ENCODE measurements around the gene KCNAB1.
"Not testable (repeated sequence)": the region's sequence is repeated elsewhere in the genome, so short reads cannot be mapped to it uniquely, and the experiment has no call there.

KCNAB1 gene

DNA sequence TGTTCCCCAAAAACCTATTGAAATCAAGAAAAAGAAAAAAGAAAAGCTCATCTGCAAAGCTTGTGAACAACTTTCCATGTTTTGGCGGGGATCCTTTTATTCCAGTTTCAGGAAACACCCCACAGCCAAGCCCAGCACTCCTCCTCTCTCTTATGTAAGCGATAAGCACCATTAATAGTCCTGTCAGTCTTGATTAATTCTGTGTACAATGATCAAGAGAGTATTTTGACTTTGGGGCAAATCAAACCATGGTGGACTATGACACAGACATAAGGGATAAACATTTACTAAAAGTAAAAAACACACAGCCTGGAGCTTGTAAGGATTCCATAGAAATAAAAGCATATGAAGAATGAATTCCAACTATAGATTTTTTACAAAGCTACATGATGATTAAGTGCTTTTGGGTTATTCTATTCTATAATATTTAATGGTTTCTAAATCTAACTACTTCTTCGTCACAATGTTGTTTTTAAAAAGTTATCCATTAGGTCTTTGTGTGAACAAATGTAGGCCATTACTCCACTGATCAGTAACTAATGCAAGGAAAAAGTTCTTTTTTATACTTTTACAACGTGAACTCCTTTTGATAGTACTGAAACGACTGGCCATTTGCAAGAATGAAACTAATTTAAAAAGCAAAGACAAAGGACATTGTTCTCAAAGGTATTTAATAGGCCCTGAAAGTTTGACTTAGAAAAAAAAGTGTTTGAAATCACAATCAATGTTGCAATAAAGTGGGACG is 106.5 kb downstream of the KCNAB1 start:
- no peak for DNase-seq

DNA sequence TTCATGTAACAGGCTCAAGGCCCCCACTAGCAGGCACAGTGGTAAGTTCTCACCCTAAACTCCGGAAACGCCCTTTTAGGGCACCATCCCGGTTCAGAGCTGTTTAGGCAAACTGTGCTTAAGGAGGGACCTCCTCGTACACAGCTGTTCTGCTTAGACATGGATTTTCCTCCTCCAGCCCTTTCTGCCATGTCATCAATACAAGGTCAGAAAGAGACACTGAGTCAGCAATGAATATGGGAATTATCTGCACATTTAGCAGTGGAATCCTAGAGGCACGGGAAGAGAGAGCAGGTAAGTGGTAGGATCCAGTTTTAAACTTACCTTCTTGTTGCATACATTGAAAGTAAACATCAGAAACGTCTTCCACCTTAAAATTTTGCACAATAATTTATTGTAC is 107.3 kb downstream of the KCNAB1 start:
- no peak for DNase-seq

DNA sequence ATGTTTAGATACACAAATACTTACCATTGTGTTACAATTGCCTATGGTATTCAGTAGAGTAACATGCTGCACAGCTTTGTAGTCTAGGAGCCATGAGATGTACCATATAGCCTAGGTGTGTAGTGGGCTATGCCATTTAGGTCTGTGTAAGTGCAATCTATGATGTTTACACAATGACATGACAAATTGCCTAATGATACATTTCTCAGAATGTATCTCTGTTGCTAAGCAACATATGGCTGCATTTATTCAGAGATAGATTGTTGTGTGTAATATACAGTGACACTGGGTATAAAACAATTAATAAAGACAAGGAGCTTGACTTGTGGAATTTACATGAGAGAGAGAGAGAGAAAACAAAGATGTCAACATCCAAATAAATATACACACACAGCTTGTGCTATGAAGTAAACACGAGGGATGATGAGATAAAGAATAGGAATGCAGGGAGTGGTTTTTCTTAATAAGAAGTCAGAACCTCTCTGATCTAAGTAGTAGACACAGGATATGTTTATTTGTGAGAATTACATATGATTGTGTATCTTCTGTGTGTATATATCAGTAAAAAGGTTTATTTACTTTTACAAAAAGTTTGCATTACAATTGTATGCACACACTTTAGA is 110.0 kb downstream of the KCNAB1 start:
- no peak for DNase-seq

DNA sequence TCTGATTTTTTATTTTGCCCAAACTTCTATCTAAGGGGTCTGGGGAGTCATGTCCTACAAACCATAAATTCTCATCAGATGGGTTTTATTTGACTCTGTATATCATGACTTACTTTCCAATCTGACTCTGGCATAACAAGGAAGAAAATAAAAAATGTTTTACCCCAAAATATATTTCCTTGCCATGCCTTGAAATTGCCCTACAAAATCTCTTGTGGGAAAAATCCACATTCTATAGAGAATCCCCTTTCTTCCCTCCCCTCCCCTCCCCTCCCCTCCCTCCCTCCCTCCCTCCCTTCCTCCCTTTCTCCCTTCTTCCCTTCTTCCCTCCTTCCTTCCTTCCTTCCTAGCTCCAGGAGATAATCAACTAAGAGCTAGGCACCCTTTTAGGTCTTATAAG is 110.8 kb downstream of the KCNAB1 start:
- DNase-seq: not testable (repeated sequence)

DNA sequence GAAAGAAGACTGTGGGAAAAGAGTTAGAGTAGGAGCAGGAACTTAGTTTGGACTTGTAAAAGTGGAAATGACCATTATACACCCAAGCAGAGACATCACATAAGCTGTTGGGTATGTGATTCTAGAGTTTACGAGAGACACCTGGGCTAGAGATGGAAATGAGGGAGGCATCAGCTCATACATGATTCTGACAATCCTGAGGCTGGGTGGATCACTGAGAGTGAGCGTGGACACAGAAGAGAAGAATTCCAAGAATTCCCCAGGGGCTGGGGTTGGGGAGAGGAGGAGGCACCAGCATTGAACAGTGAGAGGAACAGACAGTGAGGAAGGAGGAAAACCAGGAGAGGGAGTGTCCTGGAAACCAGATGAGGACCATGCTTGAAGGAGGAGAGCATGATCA is 113.5 kb downstream of the KCNAB1 start:
- DNase-seq: no peak

DNA sequence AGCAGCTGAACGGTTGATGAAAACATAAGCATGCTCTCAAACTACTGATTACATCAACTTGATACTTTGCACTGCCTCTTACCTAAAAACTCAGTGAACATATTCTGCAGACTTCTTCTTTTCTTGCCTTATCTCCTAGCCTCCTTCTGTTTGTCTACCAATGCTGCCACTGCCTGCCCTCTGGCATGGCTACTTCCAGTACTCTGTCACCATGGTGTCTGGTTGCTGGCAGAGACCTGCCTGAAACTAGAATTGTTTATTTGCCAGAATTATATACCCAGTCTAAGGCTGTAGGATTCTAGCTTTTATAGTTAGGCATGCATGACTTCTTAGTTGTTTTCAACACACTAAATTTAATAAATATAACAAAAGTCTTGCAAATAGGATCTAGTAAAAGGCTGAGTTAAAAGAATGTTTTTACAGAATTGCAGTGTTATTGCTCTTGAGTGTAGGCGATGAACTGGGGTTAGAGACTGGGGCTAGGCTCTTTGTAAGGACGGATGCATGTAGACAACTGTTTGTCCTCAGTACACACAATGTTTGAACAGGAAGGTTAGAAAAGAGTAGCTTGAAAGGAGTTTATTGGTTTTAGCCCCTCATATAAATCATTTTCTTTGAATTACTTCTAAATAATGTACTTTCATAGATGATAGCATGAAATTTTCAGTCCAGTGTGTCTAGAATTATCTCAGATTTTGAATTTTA is 116.3 kb downstream of the KCNAB1 start:
- no peak for DNase-seq

DNA sequence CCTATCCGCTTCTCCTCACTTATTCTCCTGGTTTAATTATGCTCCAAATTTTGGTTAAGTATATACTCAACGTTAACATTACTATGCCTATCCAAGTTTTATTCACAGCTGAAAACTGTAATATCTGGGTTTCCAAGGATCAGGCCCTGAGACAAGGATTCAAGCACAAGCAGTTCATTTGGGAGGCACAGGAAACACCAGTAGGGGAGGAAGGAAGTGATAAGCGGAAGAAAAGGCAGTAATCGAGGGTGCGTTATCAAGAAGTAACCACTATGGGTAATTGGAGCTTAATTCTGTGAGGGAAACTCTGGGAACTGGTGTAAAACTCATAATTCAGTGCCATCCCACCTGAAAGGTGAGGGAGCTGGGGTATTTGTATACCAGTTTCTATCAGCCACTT is 120.3 kb downstream of the KCNAB1 start:
- DNase-seq: no peak

DNA sequence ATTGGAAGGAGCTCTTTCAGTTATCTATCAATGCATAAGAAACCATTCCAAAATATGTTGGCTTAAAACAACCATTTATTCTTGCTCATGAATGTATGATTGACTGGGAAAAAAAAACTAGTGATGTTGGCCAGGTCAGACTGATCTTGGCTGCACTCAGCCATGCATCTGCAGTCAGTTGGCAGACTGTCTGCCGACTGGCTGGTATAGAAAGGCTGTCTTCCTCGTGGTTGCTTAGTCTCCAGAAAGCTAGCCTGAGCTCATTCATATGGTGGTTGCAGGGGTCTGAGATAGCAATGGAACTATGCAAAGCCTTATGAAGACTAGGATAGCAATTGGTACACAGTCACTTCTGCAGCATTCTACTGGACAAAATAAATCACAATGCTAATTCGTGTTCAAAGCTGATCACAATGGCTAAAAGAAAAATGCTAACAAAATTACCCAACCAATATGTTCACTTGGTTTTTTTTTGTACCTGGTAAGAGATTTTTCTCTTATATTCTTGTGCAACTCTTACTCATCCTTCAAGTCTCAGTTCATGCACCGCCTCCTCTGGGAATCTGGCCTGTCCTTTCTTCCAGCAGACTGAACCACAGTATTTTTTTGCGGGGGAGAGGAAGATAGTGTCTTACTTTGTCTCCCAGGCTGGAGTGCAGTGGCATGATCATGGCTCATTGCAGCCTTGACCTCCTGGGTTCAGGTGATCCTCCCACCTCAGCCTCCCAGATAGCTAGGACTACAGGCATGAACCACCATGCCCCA is 126.8 kb downstream of the KCNAB1 start:
- DNase-seq: no peak

DNA sequence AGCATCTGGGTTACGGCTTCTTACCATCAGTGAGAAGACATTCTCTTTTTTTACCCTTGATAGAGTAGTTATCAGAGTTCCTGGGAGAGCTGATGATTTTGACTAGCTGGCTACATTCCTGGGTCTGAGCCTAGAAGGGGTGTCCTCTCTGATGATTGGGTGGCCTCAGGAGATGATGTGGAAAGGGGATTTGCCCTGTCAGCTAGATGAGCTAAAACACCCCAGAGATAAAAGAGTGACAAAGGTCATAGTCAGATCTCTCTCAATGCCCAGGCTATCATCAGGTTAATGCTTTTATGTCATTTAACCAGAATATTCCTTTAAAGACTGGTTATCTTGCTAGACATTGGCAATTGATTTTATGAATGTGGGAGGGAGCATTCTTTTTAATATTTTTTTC is 130.2 kb downstream of the KCNAB1 start:
- DNase-seq: no peak

DNA sequence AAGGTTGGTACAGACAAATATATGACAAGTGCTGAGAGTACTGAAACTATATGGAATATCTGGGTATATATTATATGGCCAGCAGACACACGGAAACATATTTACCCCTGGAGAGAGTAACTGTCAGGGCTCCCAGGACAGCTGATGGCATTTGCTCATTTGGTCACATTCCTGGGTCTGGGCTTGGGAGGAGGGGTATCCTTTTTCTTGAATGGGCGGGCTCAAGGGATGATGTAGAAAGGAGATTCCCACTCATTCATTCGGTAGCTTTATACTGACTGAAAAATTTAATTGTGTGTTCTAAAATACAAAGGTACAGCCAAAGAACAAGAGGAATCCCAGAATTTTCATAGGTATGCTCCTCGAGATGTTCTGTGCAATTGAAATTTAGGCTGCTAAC is 131.0 kb downstream of the KCNAB1 start:
- no peak for DNase-seq

DNA sequence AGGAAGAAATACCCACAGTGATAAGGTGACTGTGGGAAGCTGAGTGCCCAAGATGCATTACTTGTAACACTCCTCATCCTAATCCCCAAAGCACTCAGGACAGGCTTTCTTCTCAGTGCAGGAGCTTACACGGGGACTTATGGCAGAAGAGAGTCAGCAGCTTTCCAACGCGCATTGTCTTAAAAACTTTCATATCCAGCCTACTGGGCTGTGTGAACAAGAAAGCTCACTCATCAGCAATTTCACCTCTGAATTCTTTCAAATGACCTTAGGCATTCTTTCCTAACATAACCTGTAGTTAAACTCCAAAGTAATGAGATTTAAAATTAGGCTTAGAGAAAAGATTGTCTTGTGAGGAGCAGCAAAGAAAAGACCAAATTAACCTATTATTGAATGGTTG is 132.3 kb downstream of the KCNAB1 start:
- DNase-seq: no peak

DNA sequence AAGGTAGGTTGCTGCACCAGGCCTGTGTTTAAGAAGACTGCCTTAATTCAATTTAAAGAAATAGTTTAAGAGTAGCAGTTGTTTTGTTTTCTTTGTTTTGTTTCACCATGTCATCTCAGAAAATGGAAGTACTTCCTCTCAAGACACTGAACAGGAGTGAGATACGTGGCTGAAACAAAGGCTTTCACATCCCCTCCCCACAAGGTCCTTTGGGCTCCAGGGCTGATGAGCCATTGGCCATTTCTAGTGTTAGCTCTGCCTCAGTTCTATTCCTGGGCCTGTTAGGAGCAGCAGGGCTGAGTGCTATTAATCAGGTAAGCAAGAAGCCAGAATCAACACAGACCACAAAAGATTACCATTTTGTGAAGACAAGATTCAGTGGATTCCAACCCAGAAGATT is 132.8 kb downstream of the KCNAB1 start:
- no peak for DNase-seq

DNA sequence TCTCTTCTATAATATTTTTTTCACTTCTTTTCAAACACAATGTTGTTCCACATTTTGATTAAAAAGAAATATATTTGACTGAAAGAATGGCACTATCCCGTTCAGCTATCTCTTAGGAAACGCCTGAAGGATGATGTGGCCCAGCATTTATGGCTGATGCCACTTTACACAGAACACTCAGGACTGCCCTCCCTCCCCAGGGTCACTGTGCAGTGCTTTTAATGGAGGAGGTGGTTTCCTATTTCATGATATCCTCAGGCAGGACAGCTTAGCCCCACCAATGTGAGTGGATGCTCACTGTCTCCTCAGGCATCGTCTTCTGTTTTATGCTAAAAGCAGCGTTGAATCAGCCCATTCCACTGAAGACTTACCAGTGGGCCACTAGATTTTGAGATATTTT is 135.9 kb downstream of the KCNAB1 start:
- no peak for DNase-seq

DNA sequence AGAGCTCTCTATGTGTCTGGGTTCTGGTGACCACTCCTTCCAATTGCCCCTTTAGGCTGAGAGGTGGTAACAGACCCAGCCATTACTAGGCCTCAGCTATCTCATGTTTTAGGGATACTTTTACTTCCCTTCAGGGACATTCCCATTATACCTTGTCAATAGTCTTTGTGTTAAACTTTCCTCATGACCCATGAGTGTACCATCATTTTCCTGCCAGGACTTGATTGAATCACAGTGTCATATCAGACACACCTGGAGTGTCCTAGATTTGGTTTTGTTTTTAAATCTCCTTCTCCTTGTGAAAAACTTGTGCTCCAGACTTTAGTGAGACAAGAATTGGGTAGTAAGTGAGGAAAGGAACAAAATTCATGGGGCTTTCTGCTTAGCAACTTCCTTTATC is 136.6 kb downstream of the KCNAB1 start:
- DNase-seq: no peak

DNA sequence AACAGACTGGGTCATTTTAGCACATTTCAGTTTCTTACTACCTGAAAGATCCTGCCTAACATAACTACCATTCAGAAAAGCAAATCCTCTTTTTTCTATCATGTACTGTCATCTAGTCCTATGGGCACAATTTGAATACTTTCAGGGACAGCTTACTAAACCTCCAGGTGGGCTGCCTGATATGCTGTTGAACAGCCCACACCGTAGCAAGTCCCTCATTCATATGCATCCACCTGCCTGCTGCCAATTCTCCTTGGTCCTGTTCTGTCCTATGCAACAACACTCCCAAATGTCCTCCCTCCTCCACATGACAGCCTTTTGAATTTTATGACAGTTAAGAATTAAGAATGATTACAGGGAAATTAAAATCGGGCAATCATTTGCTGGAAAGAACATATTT is 137.9 kb downstream of the KCNAB1 start:
- DNase-seq: no peak

DNA sequence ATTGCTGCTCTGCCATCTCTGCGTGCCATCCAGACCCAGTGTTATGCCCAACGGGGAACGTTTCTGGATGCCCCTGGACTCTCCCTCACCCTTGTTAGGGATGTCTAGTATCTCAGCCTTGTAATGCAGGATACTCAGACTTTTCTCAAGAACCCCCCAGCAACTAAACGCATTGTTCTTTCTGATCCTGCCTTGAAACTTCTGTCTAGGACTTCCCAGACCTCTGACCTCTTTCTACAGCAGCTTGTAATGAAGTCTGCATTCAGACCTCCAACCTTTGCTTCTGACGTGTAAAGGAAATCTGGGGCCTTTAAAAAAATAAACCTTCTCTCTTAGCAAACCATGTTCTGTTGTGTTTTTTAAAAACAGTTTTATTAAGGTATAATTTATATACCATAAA is 139.5 kb downstream of the KCNAB1 start:
- DNase-seq: no peak

DNA sequence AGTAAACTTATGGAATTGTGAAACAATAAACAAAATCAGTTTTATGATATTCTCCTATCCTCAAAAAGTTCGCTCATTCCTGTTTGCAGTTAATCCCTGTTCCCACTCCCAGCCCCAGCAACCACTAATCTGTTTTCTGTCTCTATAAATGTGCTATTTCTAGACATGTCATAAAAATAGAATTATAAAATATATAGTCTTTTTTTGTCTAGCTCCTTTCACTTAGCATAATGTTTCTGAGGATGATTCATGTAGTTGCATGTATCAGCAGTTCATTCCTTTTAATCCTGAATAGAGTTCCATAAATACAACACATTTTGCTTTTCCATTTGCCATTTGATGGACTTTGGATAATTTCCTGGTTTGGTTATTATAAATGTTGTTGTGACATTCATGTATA is 140.0 kb downstream of the KCNAB1 start:
- DNase-seq: no peak

DNA sequence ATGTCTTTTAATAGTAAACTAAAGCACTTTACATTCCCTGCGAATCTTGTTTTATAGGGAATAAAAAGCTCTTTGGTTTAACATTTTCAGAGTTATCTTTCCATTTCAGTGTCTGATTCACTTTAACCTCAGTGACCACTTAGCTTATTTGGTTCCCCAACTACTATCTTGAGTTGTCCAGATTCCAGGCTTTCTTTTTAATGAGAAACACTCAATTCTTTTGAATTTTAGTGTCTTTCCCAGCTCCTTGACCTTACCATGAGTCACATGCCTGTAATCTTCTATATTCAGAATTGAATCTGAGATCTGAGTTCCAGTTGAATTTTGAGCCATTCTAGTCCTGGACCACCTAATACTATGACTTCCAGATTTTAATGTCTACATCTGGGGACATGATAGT is 144.4 kb downstream of the KCNAB1 start:
- DNase-seq: no peak

DNA sequence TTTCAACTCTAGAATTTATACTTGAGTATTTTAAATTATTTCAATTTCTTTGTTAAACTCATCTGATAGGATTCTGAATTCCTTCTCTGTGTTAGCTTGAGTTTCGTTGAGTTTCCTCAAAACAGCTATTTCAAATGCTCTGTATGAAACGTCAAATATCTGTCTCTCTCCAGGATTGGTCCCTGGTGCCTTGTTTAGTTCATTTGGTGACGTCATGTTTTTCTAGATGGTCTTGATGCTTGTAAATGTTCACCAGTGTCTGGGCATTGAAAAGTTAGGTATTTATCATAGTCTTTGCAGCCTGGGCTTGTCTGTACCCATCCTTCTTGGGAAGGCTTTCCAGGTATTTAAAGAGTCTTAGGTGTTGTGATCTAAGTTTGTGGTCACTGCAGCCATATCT is 151.1 kb downstream of the KCNAB1 start:
- no peak for DNase-seq

DNA sequence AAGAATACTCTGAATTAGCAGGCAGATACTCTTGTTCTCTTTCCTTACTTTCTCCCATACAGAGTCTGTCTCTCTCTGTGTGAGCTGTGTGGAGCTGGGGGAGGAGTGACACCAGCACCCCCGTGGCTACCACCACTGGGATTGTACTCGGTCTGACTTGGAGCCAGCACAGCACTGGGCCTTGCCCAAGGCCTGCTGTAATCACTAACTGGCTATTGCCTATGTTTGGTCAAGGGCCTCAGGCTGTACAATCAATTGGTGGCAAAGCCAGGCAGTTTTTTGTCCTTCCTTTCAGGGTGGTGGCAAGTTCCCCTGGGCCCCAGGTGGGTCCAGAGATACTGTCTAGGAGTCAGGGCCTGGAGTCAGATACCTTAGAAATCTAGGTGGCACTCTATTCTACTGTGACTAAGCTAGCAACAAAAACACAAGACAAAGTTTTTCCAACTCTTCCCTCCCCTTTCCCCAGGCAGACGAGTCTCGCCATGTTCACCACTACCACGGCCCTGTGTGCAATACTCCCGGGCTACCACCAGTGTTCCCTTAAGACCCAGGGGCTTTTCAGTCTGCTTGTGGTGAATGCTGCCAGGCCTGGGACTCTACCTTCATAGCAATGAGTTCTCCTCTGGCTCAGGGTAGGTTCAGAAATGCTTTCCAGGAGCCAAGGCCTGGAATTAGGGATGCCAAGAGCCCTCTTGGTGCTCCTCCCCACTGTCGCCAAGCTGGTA is 151.8 kb downstream of the KCNAB1 start:
- DNase-seq: no peak

DNA sequence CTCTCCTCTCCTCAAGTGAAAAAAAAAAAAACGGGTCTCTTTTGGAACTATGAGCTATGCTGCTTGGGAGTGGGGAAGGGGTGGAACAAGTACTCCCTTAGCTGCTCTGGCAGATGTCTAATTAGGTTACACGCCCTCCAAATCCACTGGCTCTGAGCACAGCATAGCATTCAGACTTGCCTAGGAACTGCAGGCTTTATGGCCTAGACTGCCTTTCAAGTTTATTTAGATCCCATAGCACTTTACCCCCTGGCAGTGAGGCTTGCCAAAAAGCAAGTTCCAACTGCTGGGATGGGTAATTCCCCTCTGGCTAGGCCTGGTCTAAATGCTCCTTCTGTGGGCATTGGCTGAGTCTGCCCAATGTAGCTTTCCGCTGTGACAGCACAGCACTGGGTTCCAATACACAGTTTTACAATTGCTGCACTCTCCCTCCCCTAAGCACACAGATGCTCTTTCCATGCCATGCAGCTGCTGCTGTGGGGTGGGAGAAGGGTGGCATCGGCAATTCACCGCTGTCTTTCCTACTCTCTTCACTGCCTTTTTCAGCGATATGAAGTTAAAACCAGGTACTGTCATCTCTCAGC is 152.8 kb downstream of the KCNAB1 start:
- DNase-seq: no peak

DNA sequence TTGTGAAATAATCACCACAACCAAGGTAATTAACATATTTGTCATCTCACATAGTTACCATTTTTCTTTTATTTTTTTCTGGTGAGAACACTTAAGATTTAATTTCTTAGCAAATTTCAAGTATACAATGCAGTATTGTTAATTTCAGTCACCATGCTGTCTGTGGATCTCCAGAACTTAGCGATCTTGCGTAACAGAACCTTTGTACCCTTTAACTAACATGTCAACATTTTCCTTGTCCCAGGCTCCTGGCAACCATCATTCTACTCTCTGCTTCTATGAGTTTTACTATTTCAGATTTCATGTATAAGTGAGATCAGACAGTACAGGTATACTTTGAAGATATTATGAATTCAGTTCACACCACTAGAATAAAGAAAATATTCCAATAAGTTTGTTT is 154.4 kb downstream of the KCNAB1 start:
- no peak for DNase-seq

DNA sequence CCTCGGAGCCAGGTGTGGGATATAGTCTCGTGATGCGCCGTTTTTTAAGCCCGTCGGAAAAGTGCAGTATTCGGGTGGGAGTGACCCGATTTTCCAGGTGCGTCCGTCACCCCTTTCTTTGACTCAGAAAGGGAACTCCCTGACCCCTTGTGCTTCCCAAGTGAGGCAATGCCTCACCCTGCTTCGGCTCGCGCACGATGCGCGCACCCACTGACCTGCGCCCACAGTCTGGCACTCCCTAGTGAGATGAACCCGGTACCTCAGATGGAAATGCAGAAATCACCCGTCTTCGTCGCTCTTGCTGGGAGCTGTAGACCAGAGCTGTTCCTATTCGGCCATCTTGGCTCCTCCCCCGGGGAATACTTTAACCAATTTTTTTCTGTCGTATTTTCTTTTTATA is 164.3 kb downstream of the KCNAB1 start:
- DNase-seq: not testable (repeated sequence)

All from CD4-positive, alpha-beta T cell treated with Interleukin-17A for 1 hour (primary cell).